GM12872 (cell line): ENCODE data around the gene C22orf15.

ENCODE experiments used
- TF ChIP-seq, protein P1 (sequence below): IDR thresholded peaks from 3 replicates; pipeline ENCODE4 v1.5.1; 2011; ENCODE audit warnings: low read depth, mild to moderate bottlenecking, low read length, moderate library complexity; ENCODE audit not compliant: insufficient read depth

The C22orf15 gene

GRCh38 chr22:23786752-23787599 lies 24.2 kb downstream of the C22orf15 start, which contains the start of gene SMARCB1:
TSS of gene SMARCB1 (plus strand) at chr22:23786966. CDS start at chr22:23787170, 204 bp downstream.
- TF ChIP-seq, protein P1, sequence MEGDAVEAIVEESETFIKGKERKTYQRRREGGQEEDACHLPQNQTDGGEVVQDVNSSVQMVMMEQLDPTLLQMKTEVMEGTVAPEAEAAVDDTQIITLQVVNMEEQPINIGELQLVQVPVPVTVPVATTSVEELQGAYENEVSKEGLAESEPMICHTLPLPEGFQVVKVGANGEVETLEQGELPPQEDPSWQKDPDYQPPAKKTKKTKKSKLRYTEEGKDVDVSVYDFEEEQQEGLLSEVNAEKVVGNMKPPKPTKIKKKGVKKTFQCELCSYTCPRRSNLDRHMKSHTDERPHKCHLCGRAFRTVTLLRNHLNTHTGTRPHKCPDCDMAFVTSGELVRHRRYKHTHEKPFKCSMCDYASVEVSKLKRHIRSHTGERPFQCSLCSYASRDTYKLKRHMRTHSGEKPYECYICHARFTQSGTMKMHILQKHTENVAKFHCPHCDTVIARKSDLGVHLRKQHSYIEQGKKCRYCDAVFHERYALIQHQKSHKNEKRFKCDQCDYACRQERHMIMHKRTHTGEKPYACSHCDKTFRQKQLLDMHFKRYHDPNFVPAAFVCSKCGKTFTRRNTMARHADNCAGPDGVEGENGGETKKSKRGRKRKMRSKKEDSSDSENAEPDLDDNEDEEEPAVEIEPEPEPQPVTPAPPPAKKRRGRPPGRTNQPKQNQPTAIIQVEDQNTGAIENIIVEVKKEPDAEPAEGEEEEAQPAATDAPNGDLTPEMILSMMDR = no peak

- TF ChIP-seq, protein P1 = no peak
These were observed 24.8 kb downstream of the C22orf15 start for GRCh38 chr22:23787600-23787896.

GRCh38 chr22:23787910-23788309 lies 25.1 kb downstream of the C22orf15 start:
- TF ChIP-seq, protein P1 = no peak

DNA sequence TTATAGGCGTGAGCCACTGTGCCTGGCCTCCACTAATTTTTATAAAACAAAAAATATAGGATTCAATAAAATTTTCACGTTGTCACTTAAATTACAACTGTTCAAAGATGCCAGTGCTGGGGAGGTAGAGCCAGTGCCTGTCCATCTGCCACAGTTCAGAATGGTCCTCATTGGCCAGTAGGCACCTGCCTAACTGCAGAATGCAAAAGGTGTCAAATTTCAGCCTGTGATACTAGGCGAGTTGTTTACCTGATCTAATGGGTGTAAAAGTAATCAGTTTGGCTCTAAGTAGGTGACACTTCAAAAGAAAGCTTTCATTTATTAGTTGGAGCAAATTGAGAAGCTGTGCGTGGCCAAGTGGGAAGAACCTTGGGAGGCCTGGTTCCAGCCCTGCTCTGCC lies 26.3 kb downstream of the C22orf15 start:
- TF ChIP-seq, protein P1 = no peak

GRCh38 chr22:23789638-23790037 lies 26.8 kb downstream of the C22orf15 start:
- TF ChIP-seq, protein P1 = no peak

DNA sequence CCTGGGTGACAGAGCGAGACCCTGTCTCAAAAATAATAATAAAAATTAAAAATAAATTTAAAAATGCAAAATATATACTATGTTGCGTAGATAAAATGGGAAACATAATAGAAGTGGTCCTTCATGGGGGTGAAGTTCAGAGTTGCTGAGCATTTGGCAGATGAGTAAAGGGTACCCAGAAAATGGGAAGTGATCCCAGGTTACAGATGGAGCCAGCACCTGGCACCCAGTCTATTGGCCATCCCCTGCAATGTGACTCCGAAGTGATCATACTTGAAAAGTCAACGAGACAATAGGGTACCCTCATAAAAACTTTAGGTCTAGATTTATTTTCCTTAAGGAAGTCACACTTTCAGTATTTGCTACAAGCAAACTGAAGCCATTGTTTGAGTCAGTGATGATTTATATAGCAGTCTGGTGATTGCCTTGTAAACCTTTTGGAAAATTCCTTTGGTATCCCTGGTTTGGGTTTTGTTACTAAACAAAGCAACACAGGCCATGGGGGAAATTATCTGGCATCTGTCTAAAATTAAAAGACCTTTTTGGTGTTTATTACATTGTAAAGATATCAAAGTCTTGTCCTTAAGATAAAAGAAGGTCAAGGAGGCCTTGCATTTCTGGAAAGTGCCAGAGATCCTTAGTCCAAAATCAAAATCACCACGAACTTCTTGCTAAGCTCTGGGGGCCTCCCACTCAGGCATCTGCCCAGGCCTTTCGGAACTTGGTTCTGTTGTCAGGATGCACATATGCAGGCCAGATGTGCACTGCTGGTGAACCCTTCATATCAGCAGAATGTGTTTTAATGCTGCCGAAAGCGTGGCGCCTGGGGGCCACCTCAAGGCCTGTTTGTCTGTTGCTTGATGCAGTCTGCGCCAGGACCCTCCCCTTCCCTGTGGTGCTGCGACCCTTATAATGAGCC lies 28.3 kb downstream of the C22orf15 start:
- TF ChIP-seq, protein P1 = no peak
